NCI-H1105 treated with DMSO at 0.1 percent for 48 hours (cell line): ENCODE results near the gene RBFOX2.

Source experiments
- DNase-seq: peaks from one replicate; lab custom pipeline; 2025; lab: John Stamatoyannopoulos, UW

RBFOX2 gene

GRCh38 chr22:35863432-35863831 is 165.2 kb downstream of the RBFOX2 start:
- DNase-seq = peak; percentile 35

DNA sequence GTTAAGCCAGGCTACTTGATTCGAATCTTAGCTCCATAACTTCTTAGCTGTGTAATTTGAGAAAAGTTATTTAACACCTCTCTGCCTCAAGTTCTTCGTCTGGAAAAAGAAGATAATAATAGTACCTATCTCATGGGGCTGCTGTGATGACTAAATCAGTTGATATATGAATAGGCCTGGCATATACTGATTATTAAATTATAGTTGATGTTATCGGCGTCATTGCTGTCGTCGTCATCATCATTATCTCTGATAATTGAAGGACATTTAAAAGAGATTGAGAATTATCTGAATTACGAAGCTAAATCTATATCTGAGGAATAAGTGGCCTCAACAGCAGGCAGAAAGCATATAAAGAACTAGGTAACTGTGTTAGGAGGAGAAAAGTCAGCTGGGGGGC is 165.9 kb downstream of the RBFOX2 start:
- DNase-seq = no peak

- no peak for DNase-seq
Measured at GRCh38 chr22:35861451-35861850, 167.2 kb downstream of the RBFOX2 start.

GRCh38 chr22:35860837-35861236 is 167.8 kb downstream of the RBFOX2 start:
- DNase-seq = no peak

DNA sequence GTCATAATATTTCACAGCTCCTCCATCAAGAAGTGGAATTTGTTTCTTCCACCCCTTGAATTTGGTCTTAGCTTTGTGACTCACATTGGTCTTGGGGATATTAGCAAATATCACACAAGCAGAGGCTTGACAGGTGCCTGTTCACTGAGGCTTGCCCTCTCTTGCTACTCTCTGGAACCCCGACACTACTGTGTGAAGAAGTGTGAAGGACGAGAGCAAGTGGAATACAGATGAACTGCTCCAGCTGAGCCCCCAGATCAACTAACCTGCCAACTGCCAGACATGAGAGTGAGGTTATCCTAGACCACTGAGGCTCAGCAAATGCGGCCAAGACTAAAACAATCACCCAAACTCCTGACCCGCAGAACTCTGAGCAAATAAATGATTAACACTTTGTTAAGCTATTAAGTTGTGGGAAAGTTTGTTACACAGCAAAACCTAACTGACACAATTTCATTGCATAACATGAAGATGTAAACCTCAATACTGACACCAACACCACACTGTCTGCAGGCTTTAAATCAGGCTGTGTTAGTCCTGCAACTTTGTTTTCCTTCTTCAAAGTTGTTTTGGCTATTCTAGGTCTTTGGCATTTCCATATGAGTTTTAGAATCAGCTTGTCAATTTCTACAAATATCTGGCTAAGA is 168.4 kb downstream of the RBFOX2 start:
- DNase-seq = no peak

GRCh38 chr22:35854334-35854733 is 174.3 kb downstream of the RBFOX2 start:
- no peak for DNase-seq

DNA sequence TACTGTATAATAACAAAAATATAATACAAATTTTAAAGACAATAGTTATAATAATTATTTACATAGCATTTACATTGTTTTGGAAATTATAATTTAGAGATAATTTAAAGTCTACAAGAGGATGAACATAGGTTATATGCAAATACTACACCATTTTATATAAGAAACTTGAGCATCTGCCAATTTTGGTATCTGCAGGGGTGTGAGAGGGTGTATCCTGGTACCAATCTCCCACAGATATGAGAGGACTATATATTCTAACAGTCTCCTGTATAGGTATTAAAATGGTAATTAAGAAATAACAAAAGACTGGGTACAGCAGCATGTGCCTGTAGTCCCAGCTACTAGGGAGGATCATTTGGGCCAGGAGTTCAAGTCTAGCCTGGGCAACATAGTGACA is 176.5 kb downstream of the RBFOX2 start:
- no peak for DNase-seq

GRCh38 chr22:35850831-35851230 is 177.8 kb downstream of the RBFOX2 start:
- DNase-seq = no peak

DNA sequence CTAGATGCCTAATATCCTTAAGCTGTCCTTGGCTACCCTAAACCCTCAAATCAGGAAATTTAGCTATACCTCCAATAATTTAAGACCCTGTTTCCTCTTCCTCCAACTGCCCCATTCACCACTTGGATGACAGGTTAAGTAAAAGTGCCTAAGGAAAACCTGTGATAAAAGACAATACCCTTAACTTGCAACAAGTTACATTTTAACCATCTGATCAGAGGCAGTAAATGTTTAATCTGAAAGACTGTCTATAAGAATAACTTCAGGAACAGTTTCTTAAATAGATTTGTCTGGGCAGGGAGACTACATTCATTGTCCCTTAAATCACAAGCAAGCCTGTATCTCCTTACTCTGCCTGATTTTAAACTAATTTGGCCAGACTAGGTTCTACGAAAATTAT is 181.8 kb downstream of the RBFOX2 start:
- no peak for DNase-seq

- DNase-seq = no peak
Measured at GRCh38 chr22:35844886-35845285, 183.7 kb downstream of the RBFOX2 start.

DNA sequence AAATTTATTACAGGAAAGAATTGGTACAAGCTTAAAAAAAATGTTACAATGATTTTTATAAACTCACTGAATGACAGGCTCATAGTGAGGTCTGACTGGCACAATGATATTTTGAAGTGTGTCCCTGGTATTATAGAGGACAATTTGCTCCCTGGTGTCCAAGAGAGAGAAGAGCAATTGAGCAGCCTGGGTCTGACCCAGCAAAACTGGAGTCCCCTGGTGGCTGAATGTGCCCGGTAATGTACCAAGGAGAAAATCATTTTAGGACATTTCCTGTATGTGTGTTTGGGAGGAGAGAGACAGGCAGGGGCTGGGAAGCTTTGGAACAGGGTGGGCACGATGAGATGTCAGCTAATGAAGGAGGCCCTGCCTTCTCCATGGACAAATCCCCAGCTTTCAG is 185.7 kb downstream of the RBFOX2 start:
- DNase-seq = no peak

GRCh38 chr22:35842519-35842913 is 186.1 kb downstream of the RBFOX2 start:
- DNase-seq = no peak

- no peak for DNase-seq
Measured at GRCh38 chr22:35841907-35842518, 186.6 kb downstream of the RBFOX2 start.

- peak; percentile 92 for DNase-seq
Measured at GRCh38 chr22:35840302-35840739, 188.3 kb downstream of the RBFOX2 start.

GRCh38 chr22:35839841-35840301 is 188.8 kb downstream of the RBFOX2 start:
- peak; percentile 42 for DNase-seq

- DNase-seq = peak; percentile 56
Measured at GRCh38 chr22:35838855-35839576, 189.6 kb downstream of the RBFOX2 start.

DNA sequence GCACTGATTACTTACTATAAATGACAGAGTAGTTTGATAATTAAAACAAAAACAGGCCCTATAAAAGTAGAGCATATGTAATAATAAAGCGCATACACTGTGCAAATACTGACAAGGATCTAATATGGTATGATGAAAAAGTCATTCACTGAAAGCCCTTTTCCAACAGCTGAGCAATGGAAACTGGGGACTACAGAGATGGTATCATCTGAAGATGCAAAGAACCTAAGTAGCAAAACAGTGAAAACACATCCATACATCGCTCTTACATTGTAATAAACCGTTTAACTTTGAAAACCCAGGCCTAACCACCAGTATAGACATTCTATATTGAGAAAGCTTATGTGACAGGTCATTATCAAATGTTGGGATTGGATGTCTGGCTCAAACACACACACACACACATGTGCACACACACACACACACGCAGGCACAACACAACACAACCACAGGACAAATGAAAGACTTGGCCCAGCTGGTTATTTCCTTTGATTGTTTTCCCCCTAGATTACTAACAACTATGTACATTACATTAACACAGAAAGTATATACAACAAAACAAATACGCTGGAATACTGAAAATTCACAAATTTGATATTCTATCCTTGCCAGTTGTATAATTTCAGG is 191.4 kb downstream of the RBFOX2 start:
- no peak for DNase-seq

DNA sequence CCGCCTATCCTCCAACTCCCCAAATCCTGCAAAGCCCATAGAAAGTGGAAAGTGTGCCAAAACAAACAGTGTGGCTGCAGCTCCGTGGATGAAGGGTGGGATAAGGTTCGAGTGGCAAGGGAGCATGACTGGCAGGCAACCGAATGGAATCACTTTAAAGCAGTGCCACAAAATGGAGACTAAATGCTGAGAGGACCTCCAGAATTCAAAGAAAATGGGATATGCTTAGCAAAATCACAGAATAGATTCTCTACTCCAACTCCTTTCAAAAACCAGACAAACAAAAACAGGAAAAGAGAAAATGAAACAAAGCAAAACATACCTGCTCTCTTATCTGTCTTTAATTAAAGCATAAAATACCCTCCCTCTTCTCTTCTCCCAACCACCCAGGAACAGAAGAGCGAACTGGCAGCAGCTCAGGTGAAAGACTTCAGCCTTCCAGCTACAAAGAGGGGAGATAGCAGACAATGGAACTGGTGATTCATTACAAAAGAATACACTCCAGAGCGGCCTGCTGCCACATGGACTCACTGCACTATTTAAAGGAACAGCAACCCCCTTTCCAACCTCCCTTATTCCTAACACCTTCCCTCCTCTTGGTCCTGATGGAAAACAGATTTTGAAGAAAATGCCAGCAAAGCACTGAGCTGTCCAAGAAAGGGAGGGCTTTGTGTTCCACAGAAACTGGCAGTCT is 192.5 kb downstream of the RBFOX2 start:
- peak; percentile 93 for DNase-seq

DNA sequence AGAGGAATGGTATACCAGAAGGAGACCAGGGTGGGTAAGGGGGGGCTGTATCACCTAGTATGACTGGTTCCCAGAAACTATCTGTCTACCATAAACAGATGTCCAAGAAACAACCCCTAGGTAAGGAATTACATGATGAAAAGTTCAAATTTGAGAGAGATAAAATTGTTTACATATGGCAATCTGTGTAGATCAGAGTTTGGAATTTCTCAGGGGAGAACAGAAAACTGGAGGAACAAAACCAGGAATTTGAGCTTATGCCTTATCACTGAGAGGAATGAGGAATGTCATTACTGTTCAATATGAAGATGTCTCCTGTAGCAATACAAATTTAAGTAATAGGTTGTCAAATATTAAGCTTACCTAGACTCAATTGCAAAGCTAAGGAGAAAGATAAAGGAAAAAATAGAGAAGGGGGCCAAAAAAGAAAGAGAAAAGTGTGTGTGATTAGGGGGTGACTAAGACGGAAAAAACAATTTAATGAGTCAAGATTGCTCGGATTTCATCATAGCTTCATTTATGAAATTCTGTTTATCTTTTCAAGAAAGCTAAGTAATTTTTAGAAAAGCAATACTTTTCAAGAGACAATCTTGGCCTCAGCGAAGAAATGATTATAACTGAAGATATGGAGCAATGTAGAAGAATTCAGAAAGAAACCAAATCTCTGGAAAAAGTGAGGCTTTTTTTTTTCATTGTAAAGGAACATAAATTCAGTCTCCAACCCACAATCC is 193.2 kb downstream of the RBFOX2 start:
- DNase-seq = no peak

DNA sequence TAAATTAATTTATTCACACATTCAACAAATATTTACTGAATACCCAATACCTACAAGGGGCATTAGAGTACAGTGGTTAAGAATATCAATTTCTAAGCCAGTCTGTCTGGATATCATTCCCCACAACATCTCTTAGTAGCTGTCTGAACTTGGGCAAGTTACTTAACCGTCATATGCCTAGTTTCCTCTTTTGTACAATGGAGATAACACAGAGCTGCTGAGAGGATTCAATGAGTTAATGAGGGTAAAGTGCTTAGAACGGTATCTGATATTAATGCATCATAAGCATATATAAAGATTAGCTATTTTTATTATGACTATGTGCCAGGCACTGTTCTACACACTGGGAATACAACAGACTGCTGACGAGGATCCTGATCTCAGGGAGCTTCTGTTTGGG is 194.6 kb downstream of the RBFOX2 start:
- no peak for DNase-seq

GRCh38 chr22:35830305-35830704 is 198.3 kb downstream of the RBFOX2 start:
- DNase-seq = no peak
